BE2C (cell line): ENCODE results near the gene NKIRAS1.

Experiments used
- DNase-seq: peaks from one replicate; pipeline ENCODE4 v3.0.0-alpha.2; 2020
- H3K27me3 ChIP-seq: fragments of 250-450 bp; sonication (Bioruptor Pico); 2 replicates; pipeline ENCODE4 v1.5.1; 2020; ENCODE audit warnings: mild to moderate bottlenecking
- H3K36me3 ChIP-seq: fragments of 250-450 bp; sonication (Bioruptor Pico); 2 replicates; pipeline ENCODE4 v1.5.1; 2020; ENCODE audit warnings: mild to moderate bottlenecking
- H3K4me1 ChIP-seq: fragments of 250-450 bp; sonication (Bioruptor Pico); 2 replicates; pipeline ENCODE4 v1.5.1; 2020
- H3K4me3 ChIP-seq: 2 replicates; pipeline ENCODE4 v1.5.1; 2011; ENCODE audit warnings: low read depth, low read length
- H3K9me3 ChIP-seq: fragments of 250-450 bp; sonication (Bioruptor Pico); 2 replicates; pipeline ENCODE4 v1.5.1; 2020
- TF ChIP-seq, protein P1 (sequence below): IDR thresholded peaks from 2 replicates; pipeline ENCODE4 v1.5.1; 2012; ENCODE audit warnings: mild to moderate bottlenecking, low read depth, low read length

The NKIRAS1 gene

DNA sequence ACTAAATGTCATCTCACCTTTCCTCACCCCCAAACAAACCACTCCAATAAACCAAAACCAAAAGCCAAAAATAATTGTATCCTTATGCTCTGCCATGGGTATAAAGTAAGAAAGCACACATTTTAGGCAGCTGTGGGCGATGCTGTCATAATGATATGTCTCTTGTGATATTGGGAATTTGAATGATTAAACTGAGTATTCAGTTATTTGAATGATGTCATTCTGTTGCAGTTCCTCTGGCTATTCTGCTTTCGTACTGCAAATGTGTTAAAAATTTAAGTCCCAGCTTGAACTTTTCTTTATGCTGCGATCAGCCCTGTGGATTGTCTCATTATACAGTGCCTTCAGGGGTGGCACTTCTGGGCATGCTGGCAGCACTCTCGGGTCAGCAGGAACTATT, 17.5 kb upstream of the NKIRAS1 start:
- TF ChIP-seq, protein P1, sequence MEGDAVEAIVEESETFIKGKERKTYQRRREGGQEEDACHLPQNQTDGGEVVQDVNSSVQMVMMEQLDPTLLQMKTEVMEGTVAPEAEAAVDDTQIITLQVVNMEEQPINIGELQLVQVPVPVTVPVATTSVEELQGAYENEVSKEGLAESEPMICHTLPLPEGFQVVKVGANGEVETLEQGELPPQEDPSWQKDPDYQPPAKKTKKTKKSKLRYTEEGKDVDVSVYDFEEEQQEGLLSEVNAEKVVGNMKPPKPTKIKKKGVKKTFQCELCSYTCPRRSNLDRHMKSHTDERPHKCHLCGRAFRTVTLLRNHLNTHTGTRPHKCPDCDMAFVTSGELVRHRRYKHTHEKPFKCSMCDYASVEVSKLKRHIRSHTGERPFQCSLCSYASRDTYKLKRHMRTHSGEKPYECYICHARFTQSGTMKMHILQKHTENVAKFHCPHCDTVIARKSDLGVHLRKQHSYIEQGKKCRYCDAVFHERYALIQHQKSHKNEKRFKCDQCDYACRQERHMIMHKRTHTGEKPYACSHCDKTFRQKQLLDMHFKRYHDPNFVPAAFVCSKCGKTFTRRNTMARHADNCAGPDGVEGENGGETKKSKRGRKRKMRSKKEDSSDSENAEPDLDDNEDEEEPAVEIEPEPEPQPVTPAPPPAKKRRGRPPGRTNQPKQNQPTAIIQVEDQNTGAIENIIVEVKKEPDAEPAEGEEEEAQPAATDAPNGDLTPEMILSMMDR = no peak
- Histone ChIP-seq H3K36me3 (no peaks in the 10 kb centered on the region), H3K9me3 (no peaks in the 10 kb centered on the region), H3K4me3 (no peak overlapping the region), H3K4me1 (no peaks in the 10 kb centered on the region), H3K27me3 (no peaks in the 10 kb centered on the region)
- no peak for DNase-seq

GRCh38 chr3:23932571-23932970, 15.8 kb upstream of the NKIRAS1 start:
- Histone ChIP-seq H3K27me3 (no peaks in the 10 kb centered on the region), H3K4me1 (no peaks in the 10 kb centered on the region), H3K36me3 (no peaks in the 10 kb centered on the region), H3K9me3 (no peaks in the 10 kb centered on the region), H3K4me3 (no peak overlapping the region)
- no peak for DNase-seq
- TF ChIP-seq, protein P1 = no peak

DNA sequence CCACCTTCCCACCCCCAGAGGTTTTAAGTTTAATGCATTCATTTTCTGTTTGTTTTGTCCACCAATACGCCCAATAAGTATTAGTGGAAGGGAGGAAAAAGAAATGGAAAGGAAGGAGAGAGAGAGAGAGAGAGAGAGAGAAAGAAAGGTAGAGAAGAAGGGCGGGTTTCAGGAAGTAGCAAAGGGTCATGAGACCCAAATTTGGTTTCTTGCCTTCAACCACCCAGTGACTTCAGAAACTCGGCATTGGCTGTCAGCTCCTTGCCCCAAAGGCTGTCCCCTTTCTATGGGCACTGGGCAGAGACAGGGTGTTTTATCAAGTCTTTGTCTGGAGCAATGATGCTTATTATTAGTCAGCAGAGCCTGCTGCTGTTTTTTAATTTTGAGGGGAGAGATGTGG, 14.8 kb upstream of the NKIRAS1 start:
- TF ChIP-seq, protein P1 = no peak
- no peak for DNase-seq
- no peaks in the 10 kb centered on the region for H3K36me3 ChIP-seq
- H3K4me1 ChIP-seq = no peaks in the 10 kb centered on the region
- H3K4me3 ChIP-seq = no peak overlapping the region
- H3K9me3 ChIP-seq = no peaks in the 10 kb centered on the region
- no peaks in the 10 kb centered on the region for H3K27me3 ChIP-seq

- H3K9me3 ChIP-seq = no peaks in the 10 kb centered on the region
- no peak for DNase-seq
- no peaks in the 10 kb centered on the region for H3K4me1 ChIP-seq
- TF ChIP-seq, protein P1 = no peak
- H3K36me3 ChIP-seq = no peaks in the 10 kb centered on the region
- no peaks in the 10 kb centered on the region for H3K27me3 ChIP-seq
- H3K4me3 ChIP-seq = no peak overlapping the region
Observed at GRCh38 chr3:23928524-23928923, 11.7 kb upstream of the NKIRAS1 start.

- Histone ChIP-seq H3K36me3 (no peaks in the 10 kb centered on the region), H3K9me3 (no peaks in the 10 kb centered on the region), H3K27me3 (no peaks in the 10 kb centered on the region), H3K4me1 (no peaks in the 10 kb centered on the region), H3K4me3 (no peak overlapping the region)
- TF ChIP-seq, protein P1 = peak; percentile 33; the same call in 1 of the 2 replicates
- no peak for DNase-seq
Observed at GRCh38 chr3:23926736-23927135, 9.9 kb upstream of the NKIRAS1 start.

- Histone ChIP-seq H3K27me3 (no peaks in the 10 kb centered on the region), H3K9me3 (no peaks in the 10 kb centered on the region), H3K36me3 (peaks cover under 1% of the 10 kb centered on the region), H3K4me1 (no peaks in the 10 kb centered on the region), H3K4me3 (no peak overlapping the region)
- TF ChIP-seq, protein P1 = no peak
- DNase-seq = no peak
Observed at GRCh38 chr3:23926246-23926645, 9.5 kb upstream of the NKIRAS1 start.
